ENCODE results near the gene C15orf61.

Gene C15orf61

DNA sequence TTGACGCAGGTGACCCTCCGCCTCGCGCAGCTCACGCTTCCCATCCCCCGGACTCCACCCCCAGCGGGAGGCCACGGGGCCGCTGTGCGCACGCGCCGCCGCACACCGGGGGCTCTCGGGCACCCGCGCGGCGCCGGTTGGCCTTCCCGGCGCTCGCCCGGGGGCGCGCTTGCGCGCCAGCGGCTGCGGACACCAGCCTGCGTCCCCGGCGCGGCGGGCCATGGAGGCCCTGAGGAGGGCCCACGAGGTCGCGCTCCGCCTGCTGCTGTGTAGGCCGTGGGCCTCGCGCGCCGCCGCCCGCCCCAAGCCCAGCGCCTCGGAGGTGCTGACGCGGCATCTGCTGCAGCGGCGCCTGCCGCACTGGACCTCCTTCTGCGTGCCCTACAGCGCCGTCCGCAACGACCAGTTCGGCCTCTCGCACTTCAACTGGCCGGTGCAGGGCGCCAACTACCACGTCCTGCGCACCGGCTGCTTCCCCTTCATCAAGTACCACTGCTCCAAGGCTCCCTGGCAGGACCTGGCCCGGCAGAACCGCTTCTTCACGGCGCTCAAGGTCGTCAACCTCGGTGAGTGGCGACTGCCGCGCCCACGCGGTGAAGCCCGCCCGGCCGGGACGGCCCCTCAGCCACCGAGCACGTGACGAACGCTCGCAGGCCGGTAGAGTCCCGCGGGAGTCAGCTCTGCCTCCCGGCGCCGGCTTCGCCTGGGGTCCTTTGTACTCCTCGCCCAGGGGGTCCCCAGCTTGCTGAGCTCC is at the start of gene C15orf61:
TSS of gene C15orf61 (plus strand) at position 103 of the 754 bp plus-strand sequence. CDS start at position 221, 118 bp downstream.
- DNase-seq (ENCODE audit: low read depth), result peak; percentile 82

GRCh38 chr15:67472957-67473356 is 48.0 kb upstream of the C15orf61 start:
- DNase-seq (ENCODE audit: low read depth), result peak; percentile 17

GRCh38 chr15:67474405-67475110 is 46.4 kb upstream of the C15orf61 start:
- DNase-seq (ENCODE audit: low read depth), result no peak

GRCh38 chr15:67479781-67480505 is 41.0 kb upstream of the C15orf61 start:
- peak; percentile 79 for DNase-seq (ENCODE audit: low read depth)

- DNase-seq (ENCODE audit: low read depth), result no peak
These were observed 40.2 kb upstream of the C15orf61 start for GRCh38 chr15:67480741-67481140.

DNA sequence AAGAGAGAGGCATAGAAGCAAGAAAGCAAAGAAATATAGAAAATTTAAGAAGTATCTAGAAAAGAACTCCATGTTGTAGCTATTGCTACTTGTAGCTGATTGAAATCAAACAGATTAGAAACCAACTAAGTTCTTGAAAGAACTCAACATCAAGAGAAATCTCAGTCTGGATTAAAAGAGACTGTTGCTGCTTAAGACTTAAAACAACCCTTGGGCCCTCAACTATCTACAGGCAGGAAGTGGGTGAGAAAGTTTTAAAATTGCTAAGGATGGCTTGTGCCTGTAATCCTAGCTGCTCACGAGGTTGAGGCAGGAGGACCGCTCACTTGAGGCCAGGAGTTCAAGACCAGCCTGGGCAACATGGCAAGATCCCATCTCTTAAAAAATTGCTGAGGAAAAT is 39.3 kb upstream of the C15orf61 start:
- no peak for DNase-seq (ENCODE audit: low read depth)

DNA sequence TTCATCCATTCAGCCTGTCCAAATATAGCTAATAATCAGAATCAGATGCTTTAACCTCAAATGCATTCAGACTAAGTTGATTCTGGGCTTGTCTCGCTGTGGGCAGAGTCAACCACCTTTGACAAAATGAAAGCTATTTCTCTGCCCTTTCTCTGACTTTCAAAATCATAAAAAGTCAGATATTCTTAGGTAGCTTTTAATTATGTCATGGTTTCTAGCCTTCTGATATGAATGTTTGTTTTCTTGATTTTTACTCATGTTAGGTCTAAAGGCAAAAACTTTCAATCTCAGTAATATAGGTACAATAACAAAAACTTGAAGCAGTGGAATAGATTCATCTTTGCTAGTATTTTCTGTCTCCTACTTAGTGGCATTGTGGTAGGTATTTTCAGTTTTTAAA is 25.3 kb upstream of the C15orf61 start:
- DNase-seq (ENCODE audit: low read depth), result no peak

- peak; percentile 52 for DNase-seq (ENCODE audit: low read depth)
These were observed 19.6 kb upstream of the C15orf61 start for GRCh38 chr15:67501177-67501835.

DNA sequence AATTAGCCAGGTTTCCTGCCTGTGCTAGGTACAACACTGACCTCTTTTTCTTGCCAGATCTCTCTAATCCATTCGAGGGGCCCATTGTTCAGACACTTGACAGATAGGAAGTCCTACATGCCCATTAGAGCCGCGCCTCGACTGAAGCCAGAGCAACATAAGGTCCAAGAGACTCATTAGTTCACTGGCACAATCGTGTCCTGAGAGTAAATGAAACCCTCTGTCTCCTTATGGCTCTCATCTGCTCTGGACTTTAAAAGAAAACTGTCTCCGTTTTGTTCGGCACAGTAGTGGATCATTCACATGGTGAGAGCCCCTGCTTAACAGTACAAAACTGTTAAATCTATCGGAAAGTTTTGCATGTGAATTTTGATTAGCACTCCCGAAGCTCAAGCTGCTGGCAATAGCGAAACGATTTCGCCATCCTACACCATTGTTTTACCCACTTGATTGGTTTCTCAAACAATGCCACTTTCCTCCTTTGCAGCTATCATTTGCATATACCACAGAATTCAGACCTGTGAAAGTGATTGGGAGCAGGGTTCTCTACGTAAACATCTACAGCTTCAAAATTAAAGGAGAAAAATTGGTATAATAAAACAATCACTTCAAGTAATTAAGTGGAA is 19.0 kb upstream of the C15orf61 start:
- no peak for DNase-seq (ENCODE audit: low read depth)

GRCh38 chr15:67504056-67504455 is 16.9 kb upstream of the C15orf61 start:
- no peak for DNase-seq (ENCODE audit: low read depth)

- DNase-seq (ENCODE audit: low read depth), result peak; percentile 87
These were observed 16.1 kb upstream of the C15orf61 start for GRCh38 chr15:67504796-67505195.

- DNase-seq (ENCODE audit: low read depth), result no peak
These were observed 15.0 kb upstream of the C15orf61 start for GRCh38 chr15:67505675-67506572.

DNA sequence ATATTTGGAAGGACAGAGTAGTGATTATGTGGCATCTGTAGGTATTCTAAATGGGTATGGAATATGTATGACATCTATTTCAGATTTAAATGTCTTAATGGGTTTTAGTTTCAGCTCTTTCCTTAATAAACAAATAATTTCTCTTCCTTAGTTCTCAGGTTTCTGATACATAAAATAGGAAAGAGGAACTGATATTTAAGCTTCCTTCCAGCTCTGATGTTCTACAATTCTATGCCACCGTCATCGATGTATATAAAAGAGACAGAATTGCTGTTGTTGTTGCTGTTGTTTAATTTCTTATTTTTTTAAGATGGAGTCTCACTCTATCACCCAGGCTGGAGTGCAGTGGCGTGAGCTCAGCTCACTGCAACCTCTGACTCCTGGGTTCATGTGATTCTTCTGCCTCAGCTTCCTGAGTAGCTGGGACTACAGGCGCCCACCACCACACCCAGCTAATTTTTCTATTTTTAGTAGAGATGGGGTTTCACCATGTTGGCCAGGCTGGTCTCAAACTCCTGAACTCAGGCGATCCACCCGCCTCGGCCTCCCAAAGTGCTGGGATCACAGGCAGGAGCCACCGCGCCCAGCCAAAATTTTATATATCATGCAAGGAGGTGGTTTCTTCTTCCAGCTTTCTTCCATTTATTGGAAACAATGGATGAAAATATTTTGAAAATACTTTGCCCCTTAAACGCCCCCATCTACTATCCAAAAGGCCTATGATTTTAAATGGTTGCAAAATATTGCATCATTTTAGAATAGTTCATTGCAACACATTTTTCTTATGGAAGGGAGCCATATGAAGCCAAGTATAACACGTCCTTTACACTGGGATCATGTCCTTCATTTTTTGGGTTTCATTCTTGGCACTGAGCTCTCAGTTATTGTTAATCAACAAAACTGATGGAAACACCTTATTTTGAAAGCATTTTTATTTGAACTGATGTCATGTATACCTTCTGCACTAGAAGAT is 13.9 kb upstream of the C15orf61 start:
- peak; percentile 85 for DNase-seq (ENCODE audit: low read depth)

DNA sequence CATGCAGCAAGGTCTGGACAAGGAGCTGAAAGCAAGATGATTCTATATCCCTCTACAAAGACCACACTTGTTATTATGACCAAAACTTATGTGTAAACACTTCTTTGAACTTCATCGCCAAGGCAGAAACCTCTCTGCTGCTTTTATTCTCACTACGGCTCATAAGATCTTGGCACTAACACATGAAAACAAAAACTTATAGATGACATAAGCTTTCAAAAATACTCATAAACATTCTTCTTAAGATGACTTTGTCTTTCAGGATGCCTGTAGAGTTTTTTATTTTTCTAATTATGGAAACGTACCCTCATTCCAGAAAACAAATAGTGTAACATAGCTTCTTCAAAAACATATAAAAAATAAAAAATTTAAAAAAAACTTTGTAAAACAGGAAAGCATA is 12.5 kb upstream of the C15orf61 start:
- DNase-seq (ENCODE audit: low read depth), result no peak

GRCh38 chr15:67509918-67510317 is 11.0 kb upstream of the C15orf61 start:
- DNase-seq (ENCODE audit: low read depth), result no peak

- peak; percentile 65 for DNase-seq (ENCODE audit: low read depth)
These were observed 10.2 kb upstream of the C15orf61 start for GRCh38 chr15:67510597-67511190.

DNA sequence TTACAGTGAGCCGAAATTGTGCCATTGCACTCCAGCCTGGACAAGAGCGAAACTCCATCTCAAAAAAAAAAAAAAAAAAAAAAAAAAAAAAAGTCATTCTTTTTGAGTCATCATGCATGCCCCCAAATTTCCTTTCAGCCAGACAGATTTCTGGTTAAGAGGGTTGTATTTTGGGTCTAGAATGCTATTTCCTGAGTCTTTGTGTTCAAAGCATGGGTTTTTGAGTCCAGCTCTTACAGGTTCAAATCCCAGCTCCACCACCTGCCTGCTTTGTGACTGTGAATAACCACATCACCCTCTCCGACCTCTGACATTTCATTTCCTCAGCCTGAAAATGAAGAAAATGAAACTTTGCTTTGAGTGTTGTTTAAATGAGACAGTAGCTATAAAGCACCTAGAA is 9.3 kb upstream of the C15orf61 start:
- no peak for DNase-seq (ENCODE audit: low read depth)

GRCh38 chr15:67512140-67512539 is 8.8 kb upstream of the C15orf61 start:
- no peak for DNase-seq (ENCODE audit: low read depth)
